Transverse colon (tissue), 4 donors: ENCODE data around the gene ETNK2.

Experiments used
- EP300 ChIP-seq: sonication (generic); formaldehyde crosslinking; IDR thresholded peaks from one replicate; pipeline ENCODE4 v1.6.1; 2017; ENCODE audit warnings: antibody characterized with exemption, low read depth
- POLR2A ChIP-seq: fragments of 450-650 bp; IDR thresholded peaks from one replicate; pipeline ENCODE4 v1.6.1; 2016; ENCODE audit warnings: antibody characterized with exemption, mild to moderate bottlenecking, moderate library complexity
- POLR2AphosphoS5 ChIP-seq, 3 donors: sonication (generic); formaldehyde crosslinking; IDR thresholded peaks; one replicate each; pipeline ENCODE4 v1.6.1; 2016; ENCODE audit warnings: antibody characterized with exemption in 3 of 3
- TF ChIP-seq, protein P1 (sequence below), 5 experiments: fragments of 200-600 bp in 3 of 5; fragments of 450-650 bp in 2 of 5; sonication (generic) in 3 of 5; IDR thresholded peaks; 1 replicate in 2 of 5; 2 replicates in 3 of 5; pipeline ENCODE4 v1.5.1; 2016 to 2017; ENCODE audit warnings: antibody characterized with exemption in 5 of 5, inconsistent platforms in 3 of 5, mild to moderate bottlenecking in 2 of 5, moderate library complexity in 1 of 5

DNA sequence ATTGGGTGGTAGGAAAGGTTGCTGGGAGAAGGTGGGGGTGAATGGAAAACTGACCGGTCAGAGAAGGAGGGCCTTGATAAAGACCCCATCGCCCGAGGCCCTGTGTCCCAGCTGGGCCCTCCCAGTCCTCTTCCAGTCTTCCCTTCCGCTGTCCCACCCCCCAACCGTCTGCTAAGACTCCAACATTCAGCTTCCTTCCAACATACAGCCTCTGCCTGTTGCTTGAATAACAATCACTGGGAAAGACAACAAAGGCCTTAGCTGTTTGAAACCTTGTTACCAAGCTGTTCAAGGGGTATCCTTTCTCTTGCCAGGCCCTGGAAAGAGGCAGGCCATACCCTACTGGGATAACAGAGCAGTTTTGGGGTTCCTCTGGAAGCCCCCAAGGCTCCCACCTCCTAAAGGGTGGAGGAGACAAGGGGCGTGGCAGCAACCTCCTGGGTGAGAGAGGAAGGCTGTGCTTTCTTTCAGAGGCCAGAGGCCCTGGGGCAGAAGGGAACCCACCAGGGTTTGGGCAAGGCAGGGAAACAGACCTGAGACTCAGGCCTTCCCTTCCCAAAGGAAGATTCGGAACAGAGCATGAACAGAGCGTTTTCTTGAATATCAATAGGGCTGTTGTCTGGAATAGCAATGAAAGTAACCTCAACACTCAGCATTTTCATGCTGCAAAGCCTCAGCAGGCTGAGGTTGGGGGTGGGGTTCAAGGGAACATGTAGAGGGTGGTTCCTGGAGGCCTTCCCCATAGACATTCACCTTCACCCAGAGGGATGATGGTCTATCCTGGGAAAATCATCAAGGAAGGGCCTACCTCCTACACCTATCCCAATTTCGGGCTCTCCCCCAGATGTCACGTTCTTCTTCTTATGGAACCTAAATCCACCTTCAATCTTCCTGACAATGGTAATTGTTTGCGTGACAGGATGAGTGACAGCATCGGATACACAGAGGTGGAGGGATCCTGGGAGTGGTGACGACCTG is 4.1 kb downstream of the ETNK2 start:
- TF ChIP-seq POLR2A (no peak), POLR2AphosphoS5 (IDR thresholded peaks at IDR 0.05) (no peak), EP300 (no peak)
- TF ChIP-seq, protein P1, sequence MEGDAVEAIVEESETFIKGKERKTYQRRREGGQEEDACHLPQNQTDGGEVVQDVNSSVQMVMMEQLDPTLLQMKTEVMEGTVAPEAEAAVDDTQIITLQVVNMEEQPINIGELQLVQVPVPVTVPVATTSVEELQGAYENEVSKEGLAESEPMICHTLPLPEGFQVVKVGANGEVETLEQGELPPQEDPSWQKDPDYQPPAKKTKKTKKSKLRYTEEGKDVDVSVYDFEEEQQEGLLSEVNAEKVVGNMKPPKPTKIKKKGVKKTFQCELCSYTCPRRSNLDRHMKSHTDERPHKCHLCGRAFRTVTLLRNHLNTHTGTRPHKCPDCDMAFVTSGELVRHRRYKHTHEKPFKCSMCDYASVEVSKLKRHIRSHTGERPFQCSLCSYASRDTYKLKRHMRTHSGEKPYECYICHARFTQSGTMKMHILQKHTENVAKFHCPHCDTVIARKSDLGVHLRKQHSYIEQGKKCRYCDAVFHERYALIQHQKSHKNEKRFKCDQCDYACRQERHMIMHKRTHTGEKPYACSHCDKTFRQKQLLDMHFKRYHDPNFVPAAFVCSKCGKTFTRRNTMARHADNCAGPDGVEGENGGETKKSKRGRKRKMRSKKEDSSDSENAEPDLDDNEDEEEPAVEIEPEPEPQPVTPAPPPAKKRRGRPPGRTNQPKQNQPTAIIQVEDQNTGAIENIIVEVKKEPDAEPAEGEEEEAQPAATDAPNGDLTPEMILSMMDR (IDR thresholded peaks at IDR 0.05) = no peak
